ENCODE data around the gene AUP1.

The AUP1 gene

GRCh38 chr2:74544634-74545033 is 15.1 kb upstream of the AUP1 start:
- TF ChIP-seq CTCF (IDR thresholded peaks at IDR 0.05; ENCODE audit: low read depth, low read length, poor library complexity, severe bottlenecking) (peak; percentile 46), EZH2phosphoT487 (IDR thresholded peaks at IDR 0.05; ENCODE audit: borderline replicate concordance, low read length) (no peak)

DNA sequence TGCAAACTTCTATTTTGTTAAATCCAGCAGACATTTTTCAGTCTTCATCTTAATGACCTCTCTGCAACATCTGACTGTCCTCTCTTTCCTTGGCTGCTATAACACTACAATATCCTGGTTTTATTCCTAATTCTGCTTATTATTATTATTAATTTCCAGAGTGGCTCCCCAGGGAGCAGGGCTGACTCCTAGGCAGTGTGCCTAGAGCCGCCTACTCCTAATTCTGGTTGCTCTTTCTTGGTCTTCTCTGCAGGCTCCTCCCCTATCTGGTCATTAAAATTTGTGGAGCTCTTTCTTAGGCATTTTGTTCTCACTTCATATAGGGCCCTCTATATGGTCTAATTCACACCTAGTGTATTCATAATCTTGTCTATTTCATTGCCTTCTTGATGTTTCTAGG is 13.5 kb upstream of the AUP1 start:
- Histone ChIP-seq H4K20me1 (ENCODE audit: control insufficient read depth, insufficient read depth, low read depth, low read length) (no peaks in the 10 kb centered on the region), H3K4me2 (ENCODE audit: low read length) (no peak overlapping the region), H3K27ac (ENCODE audit: low read depth, low read length) (no peak overlapping the region), H3K9me3 (ENCODE audit: control insufficient read depth, insufficient read depth, low read length) (no peaks in the 10 kb centered on the region), H3K79me2 (ENCODE audit: control insufficient read depth, low read length) (no peaks in the 10 kb centered on the region), H3K36me3 (ENCODE audit: control insufficient read depth, low read length) (no peaks in the 10 kb centered on the region), H3K27me3 (ENCODE audit: control insufficient read depth, low read length) (peaks cover 31% of the 10 kb centered on the region), H3K9me2 (replicated peaks; ENCODE audit: control insufficient read depth, low read length) (no peaks in the 10 kb centered on the region), H3K4me3 (ENCODE audit: low read length) (no peak overlapping the region), H3F3A (ENCODE audit: control insufficient read depth, insufficient read depth) (no peaks in the 10 kb centered on the region), H3K4me1 (ENCODE audit: control insufficient read depth, low read length) (0 out of 2 replicates have a peak, but pooled peaks cover 3% of the 10 kb centered on the region)
- TF ChIP-seq EZH2phosphoT487 (IDR thresholded peaks at IDR 0.05; ENCODE audit: borderline replicate concordance, low read length) = no peak

More at GRCh38 chr2:74544634-74545033, 15.1 kb upstream of the AUP1 start:
- no peak overlapping the region for H3K4me2 ChIP-seq (ENCODE audit: low read length)
- no peak overlapping the region for H3K4me3 ChIP-seq (ENCODE audit: low read length)
- peaks cover 4% of the 10 kb centered on the region; the same call in 1 of the 2 replicates for H3K4me1 ChIP-seq (ENCODE audit: control insufficient read depth, low read length)
- H4K20me1 ChIP-seq (ENCODE audit: control insufficient read depth, insufficient read depth, low read depth, low read length) = no peaks in the 10 kb centered on the region
- H3F3A ChIP-seq (ENCODE audit: control insufficient read depth, insufficient read depth) = no peaks in the 10 kb centered on the region
- H3K79me2 ChIP-seq (ENCODE audit: control insufficient read depth, low read length) = no peaks in the 10 kb centered on the region
- H3K9me3 ChIP-seq (ENCODE audit: control insufficient read depth, insufficient read depth, low read length) = no peaks in the 10 kb centered on the region
- no peaks in the 10 kb centered on the region for H3K36me3 ChIP-seq (ENCODE audit: control insufficient read depth, low read length)
- no peak overlapping the region for H3K27ac ChIP-seq (ENCODE audit: low read depth, low read length)
- no peaks in the 10 kb centered on the region for H3K9me2 ChIP-seq (replicated peaks; ENCODE audit: control insufficient read depth, low read length)
- peaks cover 31% of the 10 kb centered on the region for H3K27me3 ChIP-seq (ENCODE audit: control insufficient read depth, low read length)

DNA sequence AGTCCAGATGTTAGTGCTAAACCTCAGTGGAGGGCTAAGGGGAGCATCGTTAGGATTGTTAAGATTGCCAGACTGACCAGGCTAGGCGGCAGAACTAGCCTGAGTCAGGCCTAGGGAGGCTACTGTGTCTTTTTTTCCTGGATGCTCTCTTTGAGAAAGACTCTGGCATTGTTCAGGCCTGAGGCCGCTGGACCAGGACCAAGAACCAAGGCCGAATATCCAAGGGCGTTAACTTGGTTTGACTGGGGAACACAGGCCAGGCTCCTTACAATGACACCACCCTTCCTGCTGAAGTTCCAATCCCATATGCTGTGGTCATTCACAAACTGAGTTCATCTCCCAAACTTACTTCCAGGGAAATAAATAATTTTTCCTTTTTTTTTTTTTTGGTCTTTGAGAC is 10.8 kb upstream of the AUP1 start:
- Histone ChIP-seq H4K20me1 (ENCODE audit: control insufficient read depth, insufficient read depth, low read depth, low read length) (no peaks in the 10 kb centered on the region), H3F3A (ENCODE audit: control insufficient read depth, insufficient read depth) (no peaks in the 10 kb centered on the region), H3K4me1 (ENCODE audit: control insufficient read depth, low read length) (0 out of 2 replicates have a peak, but pooled peaks cover 3% of the 10 kb centered on the region), H3K4me3 (ENCODE audit: low read length) (no peak overlapping the region), H3K4me2 (ENCODE audit: low read length) (no peak overlapping the region), H3K9me3 (ENCODE audit: control insufficient read depth, insufficient read depth, low read length) (no peaks in the 10 kb centered on the region), H3K27ac (ENCODE audit: low read depth, low read length) (no peak overlapping the region), H3K36me3 (ENCODE audit: control insufficient read depth, low read length) (no peaks in the 10 kb centered on the region), H3K79me2 (ENCODE audit: control insufficient read depth, low read length) (no peaks in the 10 kb centered on the region), H3K9me2 (replicated peaks; ENCODE audit: control insufficient read depth, low read length) (no peaks in the 10 kb centered on the region), H3K27me3 (ENCODE audit: control insufficient read depth, low read length) (peaks cover 30% of the 10 kb centered on the region)
- no peak for TF ChIP-seq CTCF (IDR thresholded peaks at IDR 0.05; ENCODE audit: low read depth, low read length, poor library complexity, severe bottlenecking)
- TF ChIP-seq EZH2phosphoT487 (IDR thresholded peaks at IDR 0.05; ENCODE audit: borderline replicate concordance, low read length) = no peak

DNA sequence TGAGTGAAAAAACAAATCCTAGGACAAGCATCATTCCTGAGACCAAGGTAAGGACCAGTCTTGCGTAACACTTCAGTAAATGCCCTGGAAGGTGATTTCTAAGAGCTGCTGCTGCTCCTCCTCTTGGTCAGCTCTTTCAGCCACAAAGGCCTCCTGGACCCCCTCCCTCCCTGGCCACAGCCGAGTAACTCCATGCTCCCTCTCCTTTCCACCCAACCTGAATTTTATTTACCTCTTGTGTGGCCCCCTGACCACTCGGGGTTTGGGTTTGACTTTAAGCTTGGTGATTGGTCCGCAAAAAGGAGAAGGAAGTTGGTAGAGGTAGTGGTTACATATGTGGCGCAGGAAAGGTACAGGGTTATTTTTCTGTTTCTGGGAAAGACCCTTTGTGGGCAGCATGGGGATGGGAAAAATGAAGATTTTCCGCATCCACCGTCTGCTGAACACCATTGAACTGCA is 9.4 kb upstream of the AUP1 start:
- no peaks in the 10 kb centered on the region for H3K9me3 ChIP-seq (ENCODE audit: control insufficient read depth, insufficient read depth, low read length)
- H3K27ac ChIP-seq (ENCODE audit: low read depth, low read length) = no peak overlapping the region
- H3F3A ChIP-seq (ENCODE audit: control insufficient read depth, insufficient read depth) = no peaks in the 10 kb centered on the region
- no peaks in the 10 kb centered on the region; the same call in 1 of the 2 replicates for H3K36me3 ChIP-seq (ENCODE audit: control insufficient read depth, low read length)
- no peaks in the 10 kb centered on the region for H3K9me2 ChIP-seq (replicated peaks; ENCODE audit: control insufficient read depth, low read length)
- no peak overlapping the region for H3K4me2 ChIP-seq (ENCODE audit: low read length)
- H3K4me3 ChIP-seq (ENCODE audit: low read length) = no peak overlapping the region
- no peaks in the 10 kb centered on the region for H3K79me2 ChIP-seq (ENCODE audit: control insufficient read depth, low read length)
- TF ChIP-seq CTCF (IDR thresholded peaks at IDR 0.05; ENCODE audit: low read depth, low read length, poor library complexity, severe bottlenecking) (no peak), EZH2phosphoT487 (IDR thresholded peaks at IDR 0.05; ENCODE audit: borderline replicate concordance, low read length) (no peak)
- H3K27me3 ChIP-seq (ENCODE audit: control insufficient read depth, low read length) = peaks cover 25% of the 10 kb centered on the region
- no peaks in the 10 kb centered on the region for H4K20me1 ChIP-seq (ENCODE audit: control insufficient read depth, insufficient read depth, low read depth, low read length)
- H3K4me1 ChIP-seq (ENCODE audit: control insufficient read depth, low read length) = 0 out of 2 replicates have a peak, but pooled peaks cover 3% of the 10 kb centered on the region
